Coronary artery (tissue), 2 donors: Measurements from ENCODE around the gene MIGA1.

ENCODE experiments used
- DNase-seq: peaks from one replicate; pipeline ENCODE4 v3.0.0-alpha.2; 2017; ENCODE audit warnings: low spot score
- H3K27ac ChIP-seq, 2 donors: fragments of 200-600 bp; sonication (generic); one replicate each; pipeline ENCODE4 v1.5.1; 2016 to 2019
- H3K4me3 ChIP-seq: fragments of 200-600 bp; sonication (generic); 2 replicates; pipeline ENCODE4 v1.5.1; 2016; ENCODE audit warnings: mild to moderate bottlenecking, moderate library complexity
- TF ChIP-seq, protein P1 (sequence below): fragments of 200-600 bp; sonication (generic); IDR thresholded peaks from one replicate; pipeline ENCODE4 v1.5.1; 2019; ENCODE audit warnings: antibody characterized with exemption

The MIGA1 gene

GRCh38 chr1:77927414-77927813 is 148.0 kb downstream of the MIGA1 start:
- DNase-seq = no peak
- Histone ChIP-seq H3K27ac (no peak overlapping the region), H3K4me3 (no peak overlapping the region)
- TF ChIP-seq, protein P1, sequence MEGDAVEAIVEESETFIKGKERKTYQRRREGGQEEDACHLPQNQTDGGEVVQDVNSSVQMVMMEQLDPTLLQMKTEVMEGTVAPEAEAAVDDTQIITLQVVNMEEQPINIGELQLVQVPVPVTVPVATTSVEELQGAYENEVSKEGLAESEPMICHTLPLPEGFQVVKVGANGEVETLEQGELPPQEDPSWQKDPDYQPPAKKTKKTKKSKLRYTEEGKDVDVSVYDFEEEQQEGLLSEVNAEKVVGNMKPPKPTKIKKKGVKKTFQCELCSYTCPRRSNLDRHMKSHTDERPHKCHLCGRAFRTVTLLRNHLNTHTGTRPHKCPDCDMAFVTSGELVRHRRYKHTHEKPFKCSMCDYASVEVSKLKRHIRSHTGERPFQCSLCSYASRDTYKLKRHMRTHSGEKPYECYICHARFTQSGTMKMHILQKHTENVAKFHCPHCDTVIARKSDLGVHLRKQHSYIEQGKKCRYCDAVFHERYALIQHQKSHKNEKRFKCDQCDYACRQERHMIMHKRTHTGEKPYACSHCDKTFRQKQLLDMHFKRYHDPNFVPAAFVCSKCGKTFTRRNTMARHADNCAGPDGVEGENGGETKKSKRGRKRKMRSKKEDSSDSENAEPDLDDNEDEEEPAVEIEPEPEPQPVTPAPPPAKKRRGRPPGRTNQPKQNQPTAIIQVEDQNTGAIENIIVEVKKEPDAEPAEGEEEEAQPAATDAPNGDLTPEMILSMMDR = no peak
